Kidney (tissue), 14 donors: ENCODE data around the gene ID2. TPM values are rescaled to one million over a fixed set of nuclear protein-coding genes. Genes with fewer than 3 reads are reported as not detected.
A peak's percentile ranks its signal among the peaks of the same experiment; 100 is the strongest.
"Not testable (repeated sequence)": the region's sequence is repeated elsewhere in the genome, so short reads cannot be mapped to it uniquely, and the experiment has no call there.

ENCODE experiments used
- DNase-seq, 5 donors: peaks; one replicate each; pipeline ENCODE4 v3.0.0-alpha.2; 2013 to 2020
- FAIRE-seq: peaks from 2 replicates; lab custom pipeline; 2012; peaks lifted over from hg19 to GRCh38; lab: Jason Lieb, UNC
- H3K27ac ChIP-seq, 2 donors: one replicate each; pipeline ENCODE4 v1.7.0; 2013; ENCODE audit warnings: low read depth in 2 of 2, low read length in 2 of 2, inconsistent platforms in 1 of 2
- H3K27me3 ChIP-seq: one replicate; pipeline ENCODE4 v1.7.1; 2013; ENCODE audit warnings: low read length, inconsistent platforms; ENCODE audit not compliant: control insufficient read depth, insufficient read depth
- H3K36me3 ChIP-seq, 3 donors: one replicate each; pipeline versions ENCODE4 v1.7.0 to v1.7.1; 2013; ENCODE audit warnings: low read length in 3 of 3, control low read depth in 1 of 3, inconsistent platforms in 1 of 3; ENCODE audit not compliant: insufficient read depth in 3 of 3, control insufficient read depth in 2 of 3
- H3K4me1 ChIP-seq, 3 donors: one replicate each; pipeline versions ENCODE4 v1.7.0 to v1.7.1; 2013; ENCODE audit warnings: low read length in 3 of 3, inconsistent platforms in 1 of 3, low read depth in 1 of 3; ENCODE audit not compliant: control insufficient read depth in 2 of 3, insufficient read depth in 2 of 3
- H3K4me3 ChIP-seq, 3 donors: one replicate each; pipeline versions ENCODE4 v1.7.0 to v1.8.1; 2013; ENCODE audit warnings: low read length in 3 of 3, control low read depth in 1 of 3, inconsistent platforms in 1 of 3
- H3K9ac ChIP-seq, 3 donors: one replicate each; pipeline versions ENCODE4 v1.7.0 to v1.7.1; 2013; ENCODE audit warnings: low read length in 3 of 3, control low read depth in 1 of 3, inconsistent platforms in 1 of 3
- H3K9me3 ChIP-seq, 3 donors: one replicate each; pipeline versions ENCODE4 v1.7.0 to v1.7.1; 2013; ENCODE audit warnings: low read length in 3 of 3, control low read depth in 1 of 3, inconsistent platforms in 1 of 3; ENCODE audit not compliant: control insufficient read depth in 2 of 3, insufficient read depth in 1 of 3
- CTCF ChIP-seq: IDR thresholded peaks from 3 replicates; pipeline ENCODE4 v1.5.1; 2012; ENCODE audit warnings: mild to moderate bottlenecking, moderate library complexity, borderline replicate concordance; ENCODE audit not compliant: insufficient read depth; ENCODE audit errors: extremely low read depth
- intact Hi-C: fragments of 100-400 bp; cut with DNase I; formaldehyde crosslinking; loops from one replicate; pipeline ENCODE4 v1.11.1; 2022
- polyA plus RNA-seq: library from polyadenylated mRNA; stranded (reverse); fragments of 350-450 nt; fragmentation: Illumina TruSeq; extraction: RNeasy Lipid Tissue Mini Kit (QIAGEN cat#74804); gene quantifications from one replicate; pipeline ENCODE4 v1.2.3, GENCODE V29; 2014; ENCODE audit warnings: low read depth, low replicate concordance; ENCODE audit not compliant: insufficient read depth
- total RNA-seq: library from RNA; stranded (reverse); fragmentation: NEBNext Ultra II Directional; extraction: Animal tissue kit (Norgen Biotek cat#: 25700); gene quantifications from one replicate; pipeline ENCODE4 v1.2.1, GENCODE V29; 2021
- donor health status: control.
- donor health status: control.
- donor health status: control.
- donor health status: control.
- donor health status: control.
- donor health status: DM: yes; HTN: yes; CAD: no.
- donor health status: Normal renal cell carcinoma (clear cell type).

Gene ID2
- total and polyA plus RNA-seq, 2 donors from 2014 or later: 74.6 to 113 TPM

- no peaks in the 10 kb centered on the region for H3K27me3 ChIP-seq
- H3K4me3 ChIP-seq: no peak overlapping the region
- H3K27ac ChIP-seq: no peak overlapping the region
- intact Hi-C loops: no loop called here
- peaks cover 0 to 3% (median 0%) of the 10 kb centered on the region in 3 donors for H3K36me3 ChIP-seq
- DNase-seq: peak in 2 of 5 donors; percentile 11 to 16
- no peak for TF ChIP-seq CTCF
- H3K4me1 ChIP-seq: no peaks in the 10 kb centered on the region
- H3K9ac ChIP-seq: no peak overlapping the region
- no peak for FAIRE-seq
- H3K9me3 ChIP-seq: no peaks in the 10 kb centered on the region
These were observed 41.1 kb downstream of the ID2 start for GRCh38 chr2:8722986-8723385.

- intact Hi-C loops: no loop called here
- no peak for FAIRE-seq
These were observed 44.0 kb downstream of the ID2 start for GRCh38 chr2:8725838-8726237.

GRCh38 chr2:8728305-8729015 lies 46.6 kb downstream of the ID2 start:
- DNase-seq: no peak

More at GRCh38 chr2:8725838-8726237, 44.0 kb downstream of the ID2 start:
- no peak for TF ChIP-seq CTCF
- DNase-seq: no peak
- H3K36me3 ChIP-seq: peaks cover 0 to 15% (median 8%) of the 10 kb centered on the region in 3 donors
- H3K4me1 ChIP-seq: no peaks in the 10 kb centered on the region
- H3K4me3 ChIP-seq: no peak overlapping the region
- no peak overlapping the region for H3K9ac ChIP-seq
- H3K9me3 ChIP-seq: no peaks in the 10 kb centered on the region
- no peaks in the 10 kb centered on the region for H3K27me3 ChIP-seq
- H3K27ac ChIP-seq: no peak overlapping the region

GRCh38 chr2:8729101-8729500 lies 47.2 kb downstream of the ID2 start:
- H3K9me3 ChIP-seq, FAIRE-seq, DNase-seq, H3K27ac ChIP-seq, H3K4me1 ChIP-seq, H3K27me3 ChIP-seq, H3K9ac ChIP-seq, intact Hi-C loops, H3K4me3 ChIP-seq: not testable (repeated sequence)
- peaks cover 6 to 33% (median 31%) of the 10 kb centered on the region in 3 donors for H3K36me3 ChIP-seq

More at GRCh38 chr2:8728305-8729015, 46.6 kb downstream of the ID2 start:
- no peak overlapping the region for H3K4me3 ChIP-seq
- intact Hi-C loops: no loop called here
- H3K9me3 ChIP-seq: no peaks in the 10 kb centered on the region
- H3K27me3 ChIP-seq: no peaks in the 10 kb centered on the region
- TF ChIP-seq CTCF: no peak
- no peaks in the 10 kb centered on the region for H3K4me1 ChIP-seq
- FAIRE-seq: no peak
- peaks cover 6 to 31% (median 26%) of the 10 kb centered on the region in 3 donors for H3K36me3 ChIP-seq
- H3K9ac ChIP-seq: no peak overlapping the region
- no peak overlapping the region for H3K27ac ChIP-seq
